ENCODE results near the gene SOAT2.
A peak's percentile ranks its signal among the peaks of the same experiment; 100 is the strongest.

Gene SOAT2

GRCh38 chr12:53102883-53103807 lies at the start of gene SOAT2:
Gene SOAT2, plus strand, starts transcription at chr12:53103486. Its CDS starts 92 bp downstream, at chr12:53103578.
- DNase-seq (ENCODE audit: low read depth) = no peak

GRCh38 chr12:53054112-53054878 lies 49.0 kb upstream of the SOAT2 start:
- peak; percentile 73 for DNase-seq (ENCODE audit: low read depth)

GRCh38 chr12:53055471-53056266 lies 47.6 kb upstream of the SOAT2 start:
- no peak for DNase-seq (ENCODE audit: low read depth)

- no peak for DNase-seq (ENCODE audit: low read depth)
Measured at GRCh38 chr12:53056296-53056695, 47.0 kb upstream of the SOAT2 start.

GRCh38 chr12:53056901-53057300 lies 46.4 kb upstream of the SOAT2 start:
- no peak for DNase-seq (ENCODE audit: low read depth)

GRCh38 chr12:53057816-53058500 lies 45.3 kb upstream of the SOAT2 start:
- no peak for DNase-seq (ENCODE audit: low read depth)

- DNase-seq (ENCODE audit: low read depth) = no peak
Measured at GRCh38 chr12:53058674-53059433, 44.4 kb upstream of the SOAT2 start.

- no peak for DNase-seq (ENCODE audit: low read depth)
Measured at GRCh38 chr12:53059434-53060063, 43.7 kb upstream of the SOAT2 start.

GRCh38 chr12:53060064-53060720 lies 43.1 kb upstream of the SOAT2 start:
- DNase-seq (ENCODE audit: low read depth) = no peak

GRCh38 chr12:53060721-53061276 lies 42.5 kb upstream of the SOAT2 start:
- DNase-seq (ENCODE audit: low read depth) = no peak

- DNase-seq (ENCODE audit: low read depth) = no peak
Measured at GRCh38 chr12:53061404-53062010, 41.8 kb upstream of the SOAT2 start.

GRCh38 chr12:53062011-53062961 lies 41.0 kb upstream of the SOAT2 start:
- no peak for DNase-seq (ENCODE audit: low read depth)

- no peak for DNase-seq (ENCODE audit: low read depth)
Measured at GRCh38 chr12:53062977-53063707, 40.1 kb upstream of the SOAT2 start.

GRCh38 chr12:53063708-53064612 lies 39.3 kb upstream of the SOAT2 start:
- DNase-seq (ENCODE audit: low read depth) = no peak

GRCh38 chr12:53064613-53065436 lies 38.5 kb upstream of the SOAT2 start:
- DNase-seq (ENCODE audit: low read depth) = no peak
